Measurements from ENCODE around the gene TSEN34.

Gene TSEN34

DNA sequence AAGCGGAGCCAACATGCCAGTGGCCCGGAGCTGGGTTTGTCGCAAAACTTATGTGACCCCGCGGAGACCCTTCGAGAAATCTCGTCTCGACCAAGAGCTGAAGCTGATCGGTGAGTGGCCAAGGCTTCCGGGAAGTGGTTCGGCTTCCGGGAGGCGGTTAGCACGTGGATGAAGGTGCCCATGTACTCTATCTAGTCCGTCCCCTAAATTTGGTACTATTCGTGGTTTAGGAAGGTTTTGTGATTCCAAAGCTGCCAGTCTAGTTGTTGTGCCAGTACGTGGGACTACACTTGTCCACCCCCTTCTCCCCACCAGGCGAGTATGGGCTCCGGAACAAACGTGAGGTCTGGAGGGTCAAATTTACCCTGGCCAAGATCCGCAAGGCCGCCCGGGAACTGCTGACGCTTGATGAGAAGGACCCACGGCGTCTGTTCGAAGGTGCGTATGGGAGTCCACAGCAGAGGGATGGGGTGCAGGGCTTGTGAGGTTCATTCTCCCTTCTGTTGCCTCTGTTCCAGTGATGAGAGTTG, 10.1 kb downstream of the TSEN34 start:
- peak overlapping the region; percentile 79 for H3K4me2 ChIP-seq (ENCODE audit: low read depth, low read length, poor library complexity, severe bottlenecking)
- H3F3A ChIP-seq (ENCODE audit: insufficient read depth) = peaks cover 40% of the 10 kb centered on the region
- peak overlapping the region; percentile 88 for H3K4me3 ChIP-seq (ENCODE audit: insufficient read depth, low read length, poor library complexity, severe bottlenecking)
- H3K9me2 ChIP-seq (replicated peaks; ENCODE audit: insufficient read depth, low read length) = no peaks in the 10 kb centered on the region
- H3K9me3 ChIP-seq (ENCODE audit: insufficient read depth, low read length) = no peaks in the 10 kb centered on the region
- peaks cover 38% of the 10 kb centered on the region for H3K36me3 ChIP-seq (ENCODE audit: low read length)
- peaks cover 58% of the 10 kb centered on the region for H3K79me2 ChIP-seq (ENCODE audit: insufficient read depth, low read length)
- H3K27me3 ChIP-seq (ENCODE audit: low read length) = no peaks in the 10 kb centered on the region
- H3K9ac ChIP-seq (ENCODE audit: low read length) = peak overlapping the region; percentile 94
- no peak for TF ChIP-seq EZH2phosphoT487 (conservative IDR thresholded peaks at IDR 0.05; ENCODE audit: low read length)
- TF ChIP-seq, protein P1, sequence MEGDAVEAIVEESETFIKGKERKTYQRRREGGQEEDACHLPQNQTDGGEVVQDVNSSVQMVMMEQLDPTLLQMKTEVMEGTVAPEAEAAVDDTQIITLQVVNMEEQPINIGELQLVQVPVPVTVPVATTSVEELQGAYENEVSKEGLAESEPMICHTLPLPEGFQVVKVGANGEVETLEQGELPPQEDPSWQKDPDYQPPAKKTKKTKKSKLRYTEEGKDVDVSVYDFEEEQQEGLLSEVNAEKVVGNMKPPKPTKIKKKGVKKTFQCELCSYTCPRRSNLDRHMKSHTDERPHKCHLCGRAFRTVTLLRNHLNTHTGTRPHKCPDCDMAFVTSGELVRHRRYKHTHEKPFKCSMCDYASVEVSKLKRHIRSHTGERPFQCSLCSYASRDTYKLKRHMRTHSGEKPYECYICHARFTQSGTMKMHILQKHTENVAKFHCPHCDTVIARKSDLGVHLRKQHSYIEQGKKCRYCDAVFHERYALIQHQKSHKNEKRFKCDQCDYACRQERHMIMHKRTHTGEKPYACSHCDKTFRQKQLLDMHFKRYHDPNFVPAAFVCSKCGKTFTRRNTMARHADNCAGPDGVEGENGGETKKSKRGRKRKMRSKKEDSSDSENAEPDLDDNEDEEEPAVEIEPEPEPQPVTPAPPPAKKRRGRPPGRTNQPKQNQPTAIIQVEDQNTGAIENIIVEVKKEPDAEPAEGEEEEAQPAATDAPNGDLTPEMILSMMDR (IDR thresholded peaks at IDR 0.05; ENCODE audit: insufficient read depth, low read length, poor library complexity, severe bottlenecking) = no peak
- peaks cover 41% of the 10 kb centered on the region for H4K20me1 ChIP-seq (ENCODE audit: low read depth, low read length)
- peak overlapping the region; percentile 85 for H3K27ac ChIP-seq (ENCODE audit: low read depth, low read length)
- no peak overlapping the region for H2AFZ ChIP-seq (ENCODE audit: low read depth, low read length, severe bottlenecking)

DNA sequence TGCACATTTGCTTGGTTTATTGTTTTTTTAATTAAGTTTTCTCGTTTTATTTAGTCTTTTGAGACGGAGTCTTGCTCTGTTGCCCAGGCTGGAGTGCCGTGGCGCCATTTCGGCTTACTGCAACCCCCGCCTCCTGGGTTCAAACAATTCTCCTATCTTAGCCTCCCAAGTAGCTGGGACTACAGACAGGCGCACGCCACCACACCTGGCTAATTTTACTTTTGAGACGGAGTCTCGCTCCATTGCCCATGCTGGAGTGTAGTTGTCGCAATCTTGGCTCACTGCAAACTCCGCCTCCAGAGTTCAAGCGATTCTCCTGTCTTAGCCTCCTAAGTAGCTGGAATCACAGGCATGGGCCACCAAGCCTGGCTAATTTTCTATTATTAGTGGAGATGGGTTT, 10.9 kb downstream of the TSEN34 start:
- TF ChIP-seq EZH2phosphoT487 (conservative IDR thresholded peaks at IDR 0.05; ENCODE audit: low read length) = no peak
- TF ChIP-seq, protein P1 (IDR thresholded peaks at IDR 0.05; ENCODE audit: insufficient read depth, low read length, poor library complexity, severe bottlenecking) = no peak
- Histone ChIP-seq H2AFZ (ENCODE audit: low read depth, low read length, severe bottlenecking) (no peak overlapping the region), H3K9me2 (replicated peaks; ENCODE audit: insufficient read depth, low read length) (no peaks in the 10 kb centered on the region), H3K27me3 (ENCODE audit: low read length) (no peaks in the 10 kb centered on the region), H4K20me1 (ENCODE audit: low read depth, low read length) (peaks cover 48% of the 10 kb centered on the region), H3K36me3 (ENCODE audit: low read length) (peaks cover 38% of the 10 kb centered on the region), H3F3A (ENCODE audit: insufficient read depth) (peaks cover 45% of the 10 kb centered on the region), H3K4me2 (ENCODE audit: low read depth, low read length, poor library complexity, severe bottlenecking) (peak overlapping the region; percentile 79), H3K9me3 (ENCODE audit: insufficient read depth, low read length) (no peaks in the 10 kb centered on the region), H3K27ac (ENCODE audit: low read depth, low read length) (peak overlapping the region; percentile 85), H3K79me2 (ENCODE audit: insufficient read depth, low read length) (peaks cover 63% of the 10 kb centered on the region), H3K4me3 (ENCODE audit: insufficient read depth, low read length, poor library complexity, severe bottlenecking) (peak overlapping the region; percentile 88), H3K9ac (ENCODE audit: low read length) (peak overlapping the region; percentile 94)

DNA sequence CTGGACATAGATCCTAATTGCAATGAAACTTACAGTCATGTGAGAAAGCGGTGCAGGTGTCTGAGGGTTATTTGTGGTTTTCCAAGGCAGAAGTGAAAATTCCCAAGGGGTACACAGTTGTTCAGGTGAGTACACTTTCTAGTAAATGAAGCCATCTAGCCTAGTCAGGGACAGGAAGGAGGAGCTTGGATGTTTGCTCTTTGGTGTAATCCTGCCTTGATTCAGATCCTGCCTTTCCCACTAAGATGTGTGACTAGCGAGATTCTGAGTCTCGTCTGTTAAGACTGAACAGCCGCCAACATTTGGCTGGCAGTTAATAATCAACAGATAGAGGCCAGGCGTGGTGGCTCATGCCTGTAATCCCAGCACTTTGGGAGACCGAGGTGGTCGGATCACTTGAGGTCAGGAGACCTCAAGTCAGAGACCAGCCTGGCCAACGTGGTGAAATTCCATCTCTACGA, 12.1 kb downstream of the TSEN34 start:
- H3K4me2 ChIP-seq (ENCODE audit: low read depth, low read length, poor library complexity, severe bottlenecking) = peak overlapping the region; percentile 79
- no peaks in the 10 kb centered on the region for H3K9me3 ChIP-seq (ENCODE audit: insufficient read depth, low read length)
- peaks cover 63% of the 10 kb centered on the region for H3K79me2 ChIP-seq (ENCODE audit: insufficient read depth, low read length)
- no peak overlapping the region for H2AFZ ChIP-seq (ENCODE audit: low read depth, low read length, severe bottlenecking)
- peaks cover 41% of the 10 kb centered on the region for H3K36me3 ChIP-seq (ENCODE audit: low read length)
- peak overlapping the region; percentile 94 for H3K9ac ChIP-seq (ENCODE audit: low read length)
- peaks cover 49% of the 10 kb centered on the region for H4K20me1 ChIP-seq (ENCODE audit: low read depth, low read length)
- no peaks in the 10 kb centered on the region for H3K27me3 ChIP-seq (ENCODE audit: low read length)
- TF ChIP-seq, protein P1 (IDR thresholded peaks at IDR 0.05; ENCODE audit: insufficient read depth, low read length, poor library complexity, severe bottlenecking) = no peak
- no peak for TF ChIP-seq EZH2phosphoT487 (conservative IDR thresholded peaks at IDR 0.05; ENCODE audit: low read length)
- no peaks in the 10 kb centered on the region for H3K9me2 ChIP-seq (replicated peaks; ENCODE audit: insufficient read depth, low read length)
- H3K4me3 ChIP-seq (ENCODE audit: insufficient read depth, low read length, poor library complexity, severe bottlenecking) = peak overlapping the region; percentile 88
- H3K27ac ChIP-seq (ENCODE audit: low read depth, low read length) = peak overlapping the region; percentile 85; the same call in 1 of the 2 replicates
- peaks cover 53% of the 10 kb centered on the region for H3F3A ChIP-seq (ENCODE audit: insufficient read depth)
